Stimulated activated CD8-positive, alpha-beta memory T cell treated with anti-CD3 and anti-CD28 coated beads, Interleukin-15, amount 100 ng/mL, for 24 hours (primary cell): ENCODE results near the gene ATP2A1.
"Not testable (repeated sequence)": the region's sequence is repeated elsewhere in the genome, so short reads cannot be mapped to it uniquely, and the experiment has no call there.

Experiments used
- DNase-seq: peaks from one replicate; pipeline ENCODE4 v3.0.0-alpha.2; 2020; ENCODE audit warnings: low read depth

ATP2A1 gene

DNA sequence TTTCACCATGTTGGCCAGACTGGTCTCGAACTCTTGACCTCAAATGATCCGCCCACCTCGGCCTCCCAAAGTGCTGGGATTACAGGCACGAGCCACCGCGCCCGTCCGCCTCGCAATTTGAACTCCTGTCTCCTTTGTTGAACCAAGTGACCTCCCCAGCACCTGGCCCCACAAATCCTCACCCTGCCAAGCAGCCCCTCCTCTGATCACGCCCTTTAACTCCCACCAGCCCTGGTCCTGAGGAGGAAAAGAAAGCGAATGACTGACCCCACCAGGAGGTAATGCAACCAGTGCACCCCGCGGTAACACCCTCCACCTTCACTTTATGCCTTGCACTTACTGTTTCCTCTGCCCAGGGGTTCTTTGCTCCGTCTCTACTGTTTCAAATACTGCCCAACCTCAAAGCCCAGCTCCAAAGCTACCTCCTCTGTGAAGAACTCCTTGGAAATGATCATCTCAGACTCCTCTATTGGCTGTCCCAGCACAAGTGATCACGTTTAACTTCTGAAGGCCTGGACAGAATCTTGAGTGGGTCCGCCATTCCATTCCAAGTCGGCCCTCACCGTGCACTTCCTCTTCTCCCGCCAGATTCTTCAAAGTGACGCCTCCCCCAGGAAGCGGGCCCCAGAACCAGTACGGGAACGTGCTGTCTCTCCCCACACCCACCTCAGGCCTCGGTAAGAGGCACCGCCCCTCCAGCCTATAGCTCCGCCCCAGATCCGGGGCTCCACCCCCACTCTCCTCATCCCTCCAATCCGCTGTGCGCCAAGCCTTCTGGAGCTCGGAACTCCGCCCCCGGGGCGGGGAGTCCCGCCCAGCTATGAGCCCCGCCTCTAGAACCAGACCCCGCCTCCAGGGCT lies 57.9 kb downstream of the ATP2A1 start:
- peak; percentile 68 for DNase-seq

DNA sequence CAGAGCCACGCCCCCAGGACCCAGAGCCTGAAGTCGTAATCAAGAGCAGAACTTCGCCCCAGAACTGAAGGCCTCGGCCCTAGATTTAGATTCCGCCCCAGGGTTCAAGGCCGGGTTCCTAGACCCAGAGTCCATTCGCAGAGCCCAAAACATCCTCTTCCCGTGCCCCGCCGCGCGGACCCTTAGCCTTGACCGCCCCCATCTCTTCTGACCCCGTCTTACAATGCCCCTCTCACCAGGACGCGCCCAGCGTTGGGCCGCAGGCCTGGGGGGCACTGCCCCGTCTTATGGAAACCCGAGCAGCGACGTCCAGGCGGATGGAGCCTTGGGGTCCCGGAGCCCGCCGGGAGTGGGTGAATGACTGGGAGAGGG lies 58.5 kb downstream of the ATP2A1 start:
- no peak for DNase-seq

- no peak for DNase-seq
Measured at GRCh38 chr16:28937222-28937876, 59.1 kb downstream of the ATP2A1 start.

- no peak for DNase-seq
Measured at GRCh38 chr16:28938721-28939120, 60.4 kb downstream of the ATP2A1 start.

GRCh38 chr16:28939825-28940224 lies 61.5 kb downstream of the ATP2A1 start:
- DNase-seq: not testable (repeated sequence)

- DNase-seq: no peak
Measured at GRCh38 chr16:28943281-28943680, 65.0 kb downstream of the ATP2A1 start.

GRCh38 chr16:28946681-28947080 lies 68.4 kb downstream of the ATP2A1 start:
- no peak for DNase-seq

GRCh38 chr16:28950648-28951409 lies 72.5 kb downstream of the ATP2A1 start, which contains the start of gene NFATC2IP:
TSS of gene NFATC2IP (plus strand) at chr16:28950937. CDS start at chr16:28951012, 75 bp downstream.
- peak; percentile 96 for DNase-seq

DNA sequence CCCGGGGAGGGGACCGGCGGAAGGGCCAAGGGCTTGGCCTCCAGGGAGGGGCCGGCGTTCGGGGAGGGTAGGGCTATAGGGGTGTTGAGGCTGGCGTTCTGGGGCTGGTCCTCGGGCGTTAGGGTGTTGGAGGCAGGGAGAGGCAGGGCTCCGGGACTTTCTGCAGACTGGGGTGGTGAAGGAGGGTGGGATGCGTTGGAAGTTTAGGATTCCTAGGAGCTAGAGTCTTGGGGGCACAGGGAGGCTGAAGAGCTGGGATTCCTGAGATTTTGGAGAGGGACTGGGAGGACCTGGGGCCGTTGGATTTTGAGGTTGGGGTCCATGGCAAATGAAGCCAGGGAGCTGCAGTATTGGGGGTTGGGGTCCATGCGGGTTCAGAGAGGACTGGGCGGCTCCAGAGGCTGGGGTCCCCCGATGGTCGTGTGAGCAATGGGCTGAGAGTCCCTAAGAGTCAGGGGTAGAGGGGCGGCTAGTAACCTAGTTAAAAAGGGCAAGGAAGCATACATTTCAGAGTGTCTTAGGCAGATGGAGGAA lies 73.2 kb downstream of the ATP2A1 start:
- no peak for DNase-seq
